H9 (cell line): Measurements from ENCODE around the gene ASTL. TPM values are rescaled to one million over a fixed set of nuclear protein-coding genes. Genes with fewer than 3 reads are reported as not detected.
"Not testable (repeated sequence)": the region's sequence is repeated elsewhere in the genome, so short reads cannot be mapped to it uniquely, and the experiment has no call there.

ENCODE experiments used
- DNase-seq: peaks from one replicate; pipeline ENCODE4 v3.0.0-alpha.2; 2017
- H2AFZ ChIP-seq: one replicate; pipeline ENCODE4 v1.6.1; 2013; ENCODE audit warnings: mild to moderate bottlenecking, low read length, control low read depth, moderate library complexity
- H2AK5ac ChIP-seq: 2 replicates; pipeline ENCODE4 v1.6.1; 2013; ENCODE audit warnings: low read length, control low read depth, mixed read lengths; ENCODE audit not compliant: insufficient read length
- H2BK120ac ChIP-seq: one replicate; pipeline ENCODE4 v1.6.1; 2013; ENCODE audit warnings: low read depth, mild to moderate bottlenecking, low read length, control low read depth, inconsistent platforms; ENCODE audit not compliant: poor library complexity, severe bottlenecking
- H2BK12ac ChIP-seq: 2 replicates; pipeline ENCODE4 v1.6.1; 2013; ENCODE audit warnings: low read length, control low read depth, mixed read lengths, low read depth; ENCODE audit not compliant: insufficient read length
- H2BK15ac ChIP-seq: 2 replicates; pipeline ENCODE4 v1.6.1; 2013; ENCODE audit warnings: low read depth, low read length, control low read depth
- H2BK20ac ChIP-seq: one replicate; pipeline ENCODE4 v1.6.1; 2013; ENCODE audit warnings: low read depth, mild to moderate bottlenecking, low read length, control low read depth, inconsistent platforms; ENCODE audit not compliant: poor library complexity, severe bottlenecking
- H2BK5ac ChIP-seq: 2 replicates; pipeline ENCODE4 v1.6.1; 2013; ENCODE audit warnings: low read length, control low read depth, mixed read lengths; ENCODE audit not compliant: insufficient read length
- H3K14ac ChIP-seq: 2 replicates; pipeline ENCODE4 v1.6.1; 2013; ENCODE audit warnings: low read length, control low read depth; ENCODE audit not compliant: insufficient read depth
- H3K18ac ChIP-seq: 2 replicates; pipeline ENCODE4 v1.6.1; 2013; ENCODE audit warnings: low read depth, mild to moderate bottlenecking, mixed read lengths, low read length, control low read depth; ENCODE audit not compliant: insufficient read length
- H3K23ac ChIP-seq: 2 replicates; pipeline ENCODE4 v1.6.1; 2013; ENCODE audit warnings: low read length, control low read depth, mixed read lengths, low read depth; ENCODE audit not compliant: insufficient read length
- H3K23me2 ChIP-seq: 2 replicates; pipeline ENCODE4 v1.6.1; 2013; ENCODE audit warnings: low read depth, mild to moderate bottlenecking, mixed read lengths, low read length, control low read depth; ENCODE audit not compliant: insufficient read length, poor library complexity, severe bottlenecking
- H3K27ac ChIP-seq: 2 replicates; pipeline ENCODE4 v1.5.1; 2013; ENCODE audit warnings: low read length, control low read depth, mixed read lengths, low read depth; ENCODE audit not compliant: insufficient read length
- H3K27me3 ChIP-seq: 2 replicates; pipeline ENCODE4 v1.6.1; 2013; ENCODE audit warnings: low read length, control low read depth, inconsistent platforms; ENCODE audit not compliant: insufficient read depth
- H3K4ac ChIP-seq: 2 replicates; pipeline ENCODE4 v1.6.1; 2013; ENCODE audit warnings: low read depth, mild to moderate bottlenecking, control low read depth, inconsistent platforms, low read length, moderate library complexity
- H3K4me1 ChIP-seq: 2 replicates; pipeline ENCODE4 v1.6.1; 2013; ENCODE audit warnings: low read length, control low read depth, inconsistent platforms; ENCODE audit not compliant: insufficient read depth
- H3K4me2 ChIP-seq: 2 replicates; pipeline ENCODE4 v1.6.1; 2013; ENCODE audit warnings: low read length, control low read depth, mixed read lengths; ENCODE audit not compliant: insufficient read length, insufficient read depth
- H3K56ac ChIP-seq: 2 replicates; pipeline ENCODE4 v1.6.1; 2013; ENCODE audit warnings: low read depth, mild to moderate bottlenecking, mixed read lengths, low read length, control low read depth; ENCODE audit not compliant: insufficient read length
- H3K79me1 ChIP-seq: 2 replicates; pipeline ENCODE4 v1.6.1; 2013; ENCODE audit warnings: low read depth, mild to moderate bottlenecking, moderate library complexity, low read length, control low read depth, inconsistent platforms; ENCODE audit not compliant: insufficient read depth, poor library complexity, severe bottlenecking
- H3K79me2 ChIP-seq: 2 replicates; pipeline ENCODE4 v1.6.1; 2013; ENCODE audit warnings: low read length, control low read depth, inconsistent platforms; ENCODE audit not compliant: insufficient read depth
- H3K9ac ChIP-seq: 2 replicates; pipeline ENCODE4 v1.6.1; 2013; ENCODE audit warnings: low read length, control low read depth, mixed read lengths; ENCODE audit not compliant: insufficient read length; ENCODE audit errors: extremely low read depth
- H3K9me3 ChIP-seq: one replicate; pipeline ENCODE4 v1.6.1; 2013; ENCODE audit warnings: low read depth, low read length, inconsistent platforms; ENCODE audit not compliant: control insufficient read depth
- H3T11ph ChIP-seq: one replicate; pipeline ENCODE4 v1.6.1; 2013; ENCODE audit warnings: mild to moderate bottlenecking, low read length, control low read depth, inconsistent platforms
- H4K20me1 ChIP-seq: one replicate; pipeline ENCODE4 v1.6.1; 2013; ENCODE audit not compliant: control insufficient read depth, insufficient read length, insufficient read depth
- H4K5ac ChIP-seq: 2 replicates; pipeline ENCODE4 v1.6.1; 2013; ENCODE audit warnings: low read depth, mild to moderate bottlenecking, mixed read lengths, low read length, control low read depth; ENCODE audit not compliant: insufficient read length
- H4K8ac ChIP-seq: replicated peaks from 2 replicates; pipeline ENCODE4 v1.6.1; 2013; ENCODE audit warnings: low read length, control low read depth, mixed read lengths, low read depth; ENCODE audit not compliant: insufficient read length
- H4K91ac ChIP-seq: 2 replicates; pipeline ENCODE4 v1.6.1; 2013; ENCODE audit warnings: low read depth, mild to moderate bottlenecking, moderate library complexity, mixed read lengths, low read length, control low read depth; ENCODE audit not compliant: insufficient read length
- H3K27ac Mint-ChIP-seq, 3 experiments: 2 replicates in 2 of 3; 3 replicates in 1 of 3; pipeline ENCODE4 v1.8.0; 2020 to 2021; ENCODE audit warnings: mixed read lengths in 3 of 3, mild to moderate bottlenecking in 1 of 3, moderate library complexity in 1 of 3
- H3K27me3 Mint-ChIP-seq: 2 replicates; pipeline ENCODE4 v1.8.0; 2021; ENCODE audit warnings: low read depth, mild to moderate bottlenecking, moderate library complexity, mixed read lengths
- H3K36me3 Mint-ChIP-seq, 3 experiments: 2 replicates in 2 of 3; 3 replicates in 1 of 3; pipeline ENCODE4 v1.8.0; 2020 to 2021; ENCODE audit warnings: low read depth in 3 of 3, mixed read lengths in 3 of 3; ENCODE audit not compliant: insufficient read depth in 1 of 3
- H3K4me1 Mint-ChIP-seq, 2 experiments: 2 replicates each; pipeline ENCODE4 v1.8.0; 2020; ENCODE audit warnings: mixed read lengths in 2 of 2
- H3K4me3 Mint-ChIP-seq, 2 experiments: 2 replicates in 1 of 2; 3 replicates in 1 of 2; pipeline ENCODE4 v1.8.0; 2020 to 2021; ENCODE audit warnings: mild to moderate bottlenecking in 2 of 2, mixed read lengths in 2 of 2, moderate library complexity in 1 of 2
- H3K9me3 Mint-ChIP-seq, 2 experiments: 2 replicates in 1 of 2; 3 replicates in 1 of 2; pipeline ENCODE4 v1.8.0; 2020; ENCODE audit warnings: mild to moderate bottlenecking in 2 of 2, mixed read lengths in 2 of 2, moderate library complexity in 1 of 2
- WGBS: extraction: QIAGEN DNeasy Blood & Tissue Kit; methylation state at CpG from one replicate; pipeline ENCODE4 v1.1.7; 2013; ENCODE audit warnings: missing lambda C conversion rate, low lambda C conversion rate, mixed read lengths; ENCODE audit not compliant: insufficient read length; ENCODE audit errors: extremely low coverage; 5-methylcytosine and 5-hydroxymethylcytosine counted together
- total RNA-seq: library from RNA; stranded (reverse); gene quantifications from 2 replicates; pipeline ENCODE4 v1.2.1, GENCODE V29; 2021
- TF ChIP-seq, protein P1 (sequence below): fragments of 200-600 bp; sonication (generic); conservative IDR thresholded peaks from 3 replicates; pipeline ENCODE4 v1.8.0; 2021; ENCODE audit warnings: antibody characterized with exemption, mild to moderate bottlenecking

Gene ASTL
- total RNA-seq, 1 experiment from 2014 or later: 0.81 TPM

DNA sequence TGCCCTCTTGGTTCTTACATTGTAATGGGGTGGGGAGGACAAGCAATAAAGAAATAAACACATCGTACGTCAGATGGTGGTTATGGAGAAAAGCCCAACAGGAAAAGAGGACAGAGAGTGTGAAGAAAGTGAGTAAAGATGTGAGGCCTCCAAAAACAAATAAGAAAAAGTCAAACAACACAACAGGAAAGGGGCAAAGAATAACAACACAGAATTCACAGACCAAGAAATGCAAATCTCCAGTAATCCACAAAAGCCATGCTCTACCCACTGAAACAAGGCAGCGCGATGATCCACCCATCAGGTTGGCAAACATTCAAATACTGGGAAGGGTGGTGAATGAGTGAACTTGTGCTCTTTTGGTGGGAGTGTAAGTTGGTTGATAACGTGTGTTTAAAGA lies 23.6 kb upstream of the ASTL start:
- no peak overlapping the region for H2BK12ac ChIP-seq
- H3K27me3 ChIP-seq: no peaks in the 10 kb centered on the region
- no peaks in the 10 kb centered on the region for H4K20me1 ChIP-seq
- no peak overlapping the region for H3K4me2 ChIP-seq
- H3K9me3 ChIP-seq: no peaks in the 10 kb centered on the region
- no peak overlapping the region for H2BK5ac ChIP-seq
- H3K4me1 ChIP-seq: no peaks in the 10 kb centered on the region
- H3K4ac ChIP-seq: no peak overlapping the region
- no peaks in the 10 kb centered on the region for H3K23me2 ChIP-seq
- H3K18ac ChIP-seq: no peak overlapping the region
- H2AK5ac ChIP-seq: no peak overlapping the region
- no peak overlapping the region for H3K14ac ChIP-seq
- TF ChIP-seq, protein P1, sequence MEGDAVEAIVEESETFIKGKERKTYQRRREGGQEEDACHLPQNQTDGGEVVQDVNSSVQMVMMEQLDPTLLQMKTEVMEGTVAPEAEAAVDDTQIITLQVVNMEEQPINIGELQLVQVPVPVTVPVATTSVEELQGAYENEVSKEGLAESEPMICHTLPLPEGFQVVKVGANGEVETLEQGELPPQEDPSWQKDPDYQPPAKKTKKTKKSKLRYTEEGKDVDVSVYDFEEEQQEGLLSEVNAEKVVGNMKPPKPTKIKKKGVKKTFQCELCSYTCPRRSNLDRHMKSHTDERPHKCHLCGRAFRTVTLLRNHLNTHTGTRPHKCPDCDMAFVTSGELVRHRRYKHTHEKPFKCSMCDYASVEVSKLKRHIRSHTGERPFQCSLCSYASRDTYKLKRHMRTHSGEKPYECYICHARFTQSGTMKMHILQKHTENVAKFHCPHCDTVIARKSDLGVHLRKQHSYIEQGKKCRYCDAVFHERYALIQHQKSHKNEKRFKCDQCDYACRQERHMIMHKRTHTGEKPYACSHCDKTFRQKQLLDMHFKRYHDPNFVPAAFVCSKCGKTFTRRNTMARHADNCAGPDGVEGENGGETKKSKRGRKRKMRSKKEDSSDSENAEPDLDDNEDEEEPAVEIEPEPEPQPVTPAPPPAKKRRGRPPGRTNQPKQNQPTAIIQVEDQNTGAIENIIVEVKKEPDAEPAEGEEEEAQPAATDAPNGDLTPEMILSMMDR: no peak
- no peak overlapping the region for H3K56ac ChIP-seq
- no peaks in the 10 kb centered on the region for H3K79me2 ChIP-seq
- peaks cover 20 to 22% of the 10 kb centered on the region in 2 experiments; a peak in 3 of 4 replicates for H3K4me1 Mint-ChIP-seq
- no peak overlapping the region for H4K91ac ChIP-seq
- H2AFZ ChIP-seq: no peak overlapping the region
- no peak overlapping the region for H4K5ac ChIP-seq
- no peak overlapping the region for H4K8ac ChIP-seq
- no peak overlapping the region for H3T11ph ChIP-seq
- no peak overlapping the region for H3K9ac ChIP-seq
- H3K36me3 Mint-ChIP-seq: no peaks in the 10 kb centered on the region
- H2BK15ac ChIP-seq: no peak overlapping the region
- no peak for DNase-seq
- H3K27me3 Mint-ChIP-seq: peaks cover 10% of the 10 kb centered on the region
- H3K4me3 Mint-ChIP-seq: no peak overlapping the region
- no peaks in the 10 kb centered on the region for H3K79me1 ChIP-seq
- no peak overlapping the region for H3K27ac Mint-ChIP-seq
- H3K9me3 Mint-ChIP-seq: no peaks in the 10 kb centered on the region
- no peak overlapping the region for H2BK20ac ChIP-seq
- H3K23ac ChIP-seq: no peak overlapping the region
- no peak overlapping the region for H2BK120ac ChIP-seq
- no peak overlapping the region for H3K27ac ChIP-seq
- WGBS: no CpG with 5 or more reads among the region's 5 CpGs

DNA sequence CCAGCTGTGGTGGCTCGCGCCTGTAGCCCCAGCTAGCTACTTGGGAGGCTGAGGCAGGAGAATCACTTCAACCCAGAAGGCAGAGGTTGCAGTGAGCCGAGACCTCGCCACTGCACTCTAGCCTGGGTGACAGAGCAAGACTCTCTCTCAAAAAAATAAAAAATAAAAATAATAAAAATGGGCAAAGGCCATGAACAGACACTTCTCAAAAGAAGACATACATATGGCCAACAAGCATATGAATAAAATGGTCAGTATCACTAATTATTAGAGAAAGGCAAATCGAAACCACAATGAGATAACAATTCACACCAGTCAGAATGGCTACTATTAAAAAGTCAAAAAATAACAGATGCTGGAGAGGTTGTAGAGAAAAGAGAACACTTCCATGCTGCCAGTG lies 22.1 kb upstream of the ASTL start:
- not testable (repeated sequence) for H2AK5ac ChIP-seq, H3K23ac ChIP-seq, H3K27ac ChIP-seq, H3K14ac ChIP-seq, H3K27me3 ChIP-seq, H2BK20ac ChIP-seq, H3T11ph ChIP-seq, H2BK120ac ChIP-seq, DNase-seq, H3K23me2 ChIP-seq, H3K36me3 Mint-ChIP-seq, H3K27ac Mint-ChIP-seq, H3K4me2 ChIP-seq, H2BK15ac ChIP-seq, H3K4ac ChIP-seq, H2BK12ac ChIP-seq, H3K18ac ChIP-seq, H2AFZ ChIP-seq, H3K79me1 ChIP-seq, H4K5ac ChIP-seq, H4K20me1 ChIP-seq, H3K4me1 ChIP-seq, H2BK5ac ChIP-seq, H3K56ac ChIP-seq, H3K4me3 Mint-ChIP-seq, H3K9ac ChIP-seq, H3K79me2 ChIP-seq, H4K91ac ChIP-seq, H4K8ac ChIP-seq, H3K9me3 ChIP-seq, H3K9me3 Mint-ChIP-seq
- H3K4me1 Mint-ChIP-seq: peaks cover 20 to 25% of the 10 kb centered on the region in 2 experiments; a peak in 3 of 4 replicates
- no CpG with 5 or more reads among the region's 5 CpGs for WGBS
- H3K27me3 Mint-ChIP-seq: peaks cover 10% of the 10 kb centered on the region
